Upper lobe of left lung (tissue), 4 donors: ENCODE measurements around the gene PRDM16.

ENCODE experiments used
- CTCF ChIP-seq, 6 experiments: fragments of 450-650 bp in 4 of 6; fragments of 200-600 bp in 2 of 6; sonication (generic) in 2 of 6; IDR thresholded peaks; one replicate each; pipeline ENCODE4 v1.5.1; 2016 to 2019; ENCODE audit warnings: antibody characterized with exemption in 6 of 6
- POLR2A ChIP-seq, 4 donors: fragments of 450-650 bp; IDR thresholded peaks; one replicate each; pipeline ENCODE4 v1.5.1; 2016 to 2017; ENCODE audit warnings: antibody characterized with exemption in 4 of 4, mild to moderate bottlenecking in 2 of 4
- POLR2AphosphoS5 ChIP-seq, 2 donors: sonication (generic); formaldehyde crosslinking; IDR thresholded peaks; one replicate each; pipeline ENCODE4 v1.5.1; 2017; ENCODE audit warnings: antibody characterized with exemption in 2 of 2

GRCh38 chr1:3434406-3435110, 365.6 kb downstream of the PRDM16 start:
- no peak for TF ChIP-seq POLR2AphosphoS5 (IDR thresholded peaks at IDR 0.05)
- no peak for TF ChIP-seq CTCF (IDR thresholded peaks at IDR 0.05)
- TF ChIP-seq POLR2A (IDR thresholded peaks at IDR 0.05): no peak
